ENCODE data around the gene SZRD1.

SZRD1 gene

GRCh38 chr1:16378443-16378842, 11.4 kb downstream of the SZRD1 start:
- Histone ChIP-seq H3K4me1 (ENCODE audit: control insufficient read depth in 1 of 2, insufficient read depth in 1 of 2, low read depth in 1 of 2, low read length in 1 of 2) (peaks cover 7 to 8% of the 10 kb centered on the region in 2 experiments), H3K36me3 (no peaks in the 10 kb centered on the region), H3K27ac (no peak overlapping the region), H3K27me3 (no peaks in the 10 kb centered on the region), H3K4me3 (ENCODE audit: low read depth in 1 of 2, low read length in 1 of 2) (no peak overlapping the region), H3K9me3 (no peaks in the 10 kb centered on the region)
- TF ChIP-seq, protein P1, sequence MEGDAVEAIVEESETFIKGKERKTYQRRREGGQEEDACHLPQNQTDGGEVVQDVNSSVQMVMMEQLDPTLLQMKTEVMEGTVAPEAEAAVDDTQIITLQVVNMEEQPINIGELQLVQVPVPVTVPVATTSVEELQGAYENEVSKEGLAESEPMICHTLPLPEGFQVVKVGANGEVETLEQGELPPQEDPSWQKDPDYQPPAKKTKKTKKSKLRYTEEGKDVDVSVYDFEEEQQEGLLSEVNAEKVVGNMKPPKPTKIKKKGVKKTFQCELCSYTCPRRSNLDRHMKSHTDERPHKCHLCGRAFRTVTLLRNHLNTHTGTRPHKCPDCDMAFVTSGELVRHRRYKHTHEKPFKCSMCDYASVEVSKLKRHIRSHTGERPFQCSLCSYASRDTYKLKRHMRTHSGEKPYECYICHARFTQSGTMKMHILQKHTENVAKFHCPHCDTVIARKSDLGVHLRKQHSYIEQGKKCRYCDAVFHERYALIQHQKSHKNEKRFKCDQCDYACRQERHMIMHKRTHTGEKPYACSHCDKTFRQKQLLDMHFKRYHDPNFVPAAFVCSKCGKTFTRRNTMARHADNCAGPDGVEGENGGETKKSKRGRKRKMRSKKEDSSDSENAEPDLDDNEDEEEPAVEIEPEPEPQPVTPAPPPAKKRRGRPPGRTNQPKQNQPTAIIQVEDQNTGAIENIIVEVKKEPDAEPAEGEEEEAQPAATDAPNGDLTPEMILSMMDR (IDR thresholded peaks at IDR 0.05) = no peak

DNA sequence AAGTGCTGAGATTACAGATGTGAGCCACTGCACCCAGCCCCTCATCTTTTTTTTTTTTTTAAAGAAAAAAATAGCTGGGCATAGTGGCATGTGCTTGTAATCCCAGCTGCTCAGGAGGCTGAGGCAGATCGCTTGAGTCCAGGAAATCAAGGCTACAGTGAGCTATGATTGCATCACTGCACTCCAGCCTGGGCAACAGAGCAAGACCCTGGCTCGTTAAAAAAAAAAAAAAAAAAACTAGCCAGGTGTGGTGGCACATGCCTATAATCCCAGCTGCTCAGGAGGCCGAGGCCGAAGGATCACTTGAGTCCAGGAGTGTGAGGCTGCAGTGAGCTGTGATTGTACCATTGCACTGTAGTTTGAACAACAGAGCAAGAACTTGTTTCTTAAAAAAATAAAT, 13.8 kb downstream of the SZRD1 start:
- H3K27me3 ChIP-seq = no peaks in the 10 kb centered on the region
- no peak overlapping the region for H3K4me3 ChIP-seq (ENCODE audit: low read depth in 1 of 2, low read length in 1 of 2)
- no peaks in the 10 kb centered on the region for H3K36me3 ChIP-seq
- H3K4me1 ChIP-seq (ENCODE audit: control insufficient read depth in 1 of 2, insufficient read depth in 1 of 2, low read depth in 1 of 2, low read length in 1 of 2) = no peaks in the 10 kb centered on the region
- H3K9me3 ChIP-seq = no peaks in the 10 kb centered on the region
- H3K27ac ChIP-seq = no peak overlapping the region
- TF ChIP-seq, protein P1 (IDR thresholded peaks at IDR 0.05) = no peak

DNA sequence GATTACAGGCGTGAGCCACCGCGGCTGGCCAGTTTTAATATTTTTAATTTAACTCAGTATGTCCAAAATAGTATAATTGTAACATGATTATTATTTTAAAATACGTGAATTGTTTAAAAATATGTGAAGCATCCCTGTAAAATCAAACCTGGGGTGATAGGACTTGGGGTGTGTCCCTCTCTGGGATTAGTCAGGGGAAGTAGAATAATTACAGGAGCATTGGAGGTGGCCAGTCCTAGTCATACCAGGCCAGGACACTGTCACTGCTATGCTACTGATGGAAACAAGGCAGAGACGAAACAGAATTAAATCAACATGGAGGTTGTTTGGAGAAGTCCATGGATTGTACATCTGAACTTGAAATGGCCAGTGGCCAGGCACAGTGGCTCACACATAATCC, 16.8 kb downstream of the SZRD1 start:
- H3K4me3 ChIP-seq (ENCODE audit: low read depth in 1 of 2, low read length in 1 of 2) = no peak overlapping the region
- no peaks in the 10 kb centered on the region for H3K27me3 ChIP-seq
- H3K4me1 ChIP-seq (ENCODE audit: control insufficient read depth in 1 of 2, insufficient read depth in 1 of 2, low read depth in 1 of 2, low read length in 1 of 2) = peaks cover 16 to 17% of the 10 kb centered on the region in 2 experiments
- TF ChIP-seq, protein P1 (IDR thresholded peaks at IDR 0.05) = no peak
- H3K27ac ChIP-seq = no peak overlapping the region
- no peaks in the 10 kb centered on the region for H3K9me3 ChIP-seq
- H3K36me3 ChIP-seq = no peaks in the 10 kb centered on the region

DNA sequence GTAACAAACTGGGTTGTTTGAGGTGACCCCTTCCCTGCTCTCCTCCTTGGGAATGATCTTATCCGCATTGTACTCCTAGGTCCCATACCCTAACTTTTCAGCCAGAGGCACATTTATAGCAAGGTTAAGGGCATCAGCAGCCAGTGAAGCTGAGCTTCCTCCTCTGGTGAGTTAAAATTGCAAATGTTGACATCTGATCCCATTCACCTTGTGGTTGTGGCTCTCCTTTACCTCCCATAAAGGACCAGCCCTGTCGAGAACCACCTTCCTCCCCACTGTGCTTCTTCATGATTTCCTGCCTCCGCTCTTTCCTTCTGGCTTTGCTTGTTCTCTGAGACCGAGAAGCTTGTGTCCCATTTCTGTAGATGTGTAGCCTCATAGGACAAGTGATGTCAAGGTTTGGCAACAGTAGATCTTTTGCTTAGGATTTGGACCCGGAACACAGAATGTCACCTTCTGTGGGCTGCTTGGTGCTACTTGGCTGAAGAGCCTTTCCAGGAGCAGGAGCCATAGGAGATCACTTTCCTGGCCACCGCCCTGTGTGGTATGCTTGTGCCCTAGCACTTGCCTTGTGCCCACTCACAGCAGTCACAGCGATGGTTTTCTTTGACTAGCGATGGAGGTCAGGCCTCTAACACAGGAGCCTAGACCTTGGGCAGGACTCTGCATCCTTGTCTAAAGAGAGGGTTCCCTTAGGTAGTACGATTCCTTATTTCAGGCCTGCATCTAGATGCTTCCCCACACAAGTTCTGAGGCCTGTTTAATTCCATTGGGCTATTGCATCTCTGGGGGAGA, 18.8 kb downstream of the SZRD1 start:
- Histone ChIP-seq H3K27ac (peak overlapping the region; percentile 71), H3K9me3 (no peaks in the 10 kb centered on the region), H3K4me1 (ENCODE audit: control insufficient read depth in 1 of 2, insufficient read depth in 1 of 2, low read depth in 1 of 2, low read length in 1 of 2) (peaks cover 16 to 17% of the 10 kb centered on the region in 2 experiments), H3K4me3 (ENCODE audit: low read depth in 1 of 2, low read length in 1 of 2) (no peak overlapping the region), H3K27me3 (no peaks in the 10 kb centered on the region), H3K36me3 (no peaks in the 10 kb centered on the region)
- TF ChIP-seq, protein P1 (IDR thresholded peaks at IDR 0.05) = no peak

GRCh38 chr1:16386454-16387113, 19.5 kb downstream of the SZRD1 start:
- H3K27me3 ChIP-seq = no peaks in the 10 kb centered on the region
- H3K9me3 ChIP-seq = no peaks in the 10 kb centered on the region
- H3K4me3 ChIP-seq (ENCODE audit: low read depth in 1 of 2, low read length in 1 of 2) = no peak overlapping the region
- no peaks in the 10 kb centered on the region for H3K36me3 ChIP-seq
- TF ChIP-seq, protein P1 (IDR thresholded peaks at IDR 0.05) = no peak
- H3K4me1 ChIP-seq (ENCODE audit: control insufficient read depth in 1 of 2, insufficient read depth in 1 of 2, low read depth in 1 of 2, low read length in 1 of 2) = peaks cover 21 to 22% of the 10 kb centered on the region in 2 experiments
- H3K27ac ChIP-seq = peak overlapping the region; percentile 71
